Measurements from ENCODE around the gene TBRG4. TPM values are rescaled to one million over a fixed set of nuclear protein-coding genes. Genes with fewer than 3 reads are reported as not detected.
"Not testable (repeated sequence)": the region's sequence is repeated elsewhere in the genome, so short reads cannot be mapped to it uniquely, and the experiment has no call there.

TBRG4 gene
- 82.2 TPM for total RNA-seq
- long read RNA-seq, transcript TBRG4-201 (11 exons, 2,243 nt), result major isoform, 81 of 239 reads
- long read RNA-seq, transcript TBRG4-202 (9 exons, 1,917 nt), result minor isoform, 61 of 239 reads
- long read RNA-seq, transcript TBRG4-203 (9 exons, 2,225 nt), result minor isoform, 23 of 239 reads
- long read RNA-seq, partial matches to known transcripts, result 13 of 239 reads
- long read RNA-seq, other reads (novel, unspliced or antisense), result 60 of 239 reads

DNA sequence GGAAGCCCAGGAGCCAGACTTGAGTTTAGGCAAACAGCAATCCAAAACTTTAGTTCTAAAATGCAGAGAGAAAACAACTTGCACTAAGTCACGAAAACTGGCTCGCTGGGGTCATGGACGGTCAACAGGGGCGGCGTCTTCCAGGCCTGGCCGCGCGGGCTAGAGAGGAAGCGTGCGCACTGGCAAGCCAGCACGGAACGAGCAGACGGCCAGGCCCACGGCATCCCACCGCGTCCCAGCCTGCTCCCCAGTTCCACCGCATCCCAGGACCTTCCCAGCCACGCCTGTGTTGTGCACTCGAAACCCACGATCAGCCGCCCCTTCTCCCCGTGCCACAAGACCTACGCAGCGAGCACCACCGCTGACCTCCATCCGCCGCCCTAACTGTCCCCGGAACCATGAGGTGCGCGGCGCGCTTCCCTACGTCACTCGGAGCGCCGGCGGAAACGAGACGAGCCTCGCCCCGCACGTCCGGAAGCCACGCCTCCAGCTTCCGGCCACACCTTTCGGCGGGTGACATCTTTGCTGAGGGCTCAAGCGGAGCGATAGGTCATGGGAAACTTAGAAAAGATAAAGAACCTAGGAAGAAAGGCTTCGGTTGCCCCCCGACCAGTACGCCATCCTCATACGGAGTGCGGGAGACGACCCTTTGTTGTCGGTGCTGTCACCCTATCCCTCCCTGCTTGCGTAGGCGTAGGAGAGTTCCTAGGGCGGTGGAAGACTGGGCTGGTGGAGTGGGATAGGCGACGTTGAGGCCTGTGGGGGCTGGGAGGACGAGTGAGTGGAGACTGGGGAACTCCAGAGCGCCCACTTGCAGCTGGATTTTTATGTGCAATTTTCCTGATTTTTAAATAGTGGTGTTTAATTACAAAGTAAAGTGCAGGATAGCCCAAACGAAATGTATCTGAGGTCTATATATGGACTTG, at the start of gene TBRG4:
Gene TBRG4, minus strand, starts transcription at position 400 of the 926 bp plus-strand sequence. CDS start 2,460 bp downstream, outside the sequence.
- DNase-seq, result peak; percentile 98
- intact Hi-C loops (cut with DNase I), result no loop called here

DNA sequence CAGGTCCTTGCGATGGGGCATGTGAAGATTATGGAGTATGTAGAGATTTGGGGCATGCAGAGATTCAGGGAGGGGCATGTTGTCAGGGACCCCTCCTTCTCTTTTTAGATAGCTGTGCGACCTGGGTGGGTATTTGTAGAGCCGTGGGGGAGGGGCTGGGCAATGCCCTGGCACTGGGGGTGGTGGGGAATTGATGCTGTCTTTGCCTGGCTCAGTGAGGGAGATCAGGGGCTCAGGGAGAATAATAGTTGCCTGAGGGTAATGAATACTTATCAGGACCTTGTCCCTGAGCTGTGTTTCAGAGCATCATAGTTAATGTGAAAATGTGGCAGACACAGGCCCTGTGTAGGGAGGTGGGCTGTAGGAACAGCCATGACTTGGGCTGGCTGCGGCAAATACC, 49.6 kb upstream of the TBRG4 start:
- DNase-seq (no peak), ATAC-seq (ENCODE audit: poor library complexity) (no peak)
- intact Hi-C loops (cut with DNase I), result no loop called here

More for the DNA sequence above, at the start of gene TBRG4:
- peak; percentile 100 for ATAC-seq (ENCODE audit: poor library complexity)

DNA sequence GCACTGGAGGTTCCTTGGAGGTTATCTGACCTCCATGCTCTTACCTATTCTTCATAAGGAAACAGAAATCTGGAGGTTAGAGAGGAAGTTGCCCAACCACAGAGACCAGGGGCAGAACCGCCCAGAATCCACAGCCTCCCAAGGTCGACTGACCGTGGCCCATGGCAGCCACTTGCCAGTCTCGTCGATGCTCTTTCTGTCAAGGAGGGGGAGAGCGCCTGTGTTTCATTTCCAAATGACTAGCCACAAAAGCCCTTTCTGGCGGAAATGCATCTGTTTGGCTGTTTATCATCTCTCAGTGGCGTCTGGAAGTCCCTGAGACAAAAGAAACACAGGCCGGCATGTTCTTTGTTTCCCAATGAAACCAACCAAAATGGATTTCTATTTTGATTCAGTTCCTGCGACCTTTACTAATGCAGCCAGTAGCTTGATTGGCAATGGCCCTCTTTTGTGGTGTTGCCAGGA, 49.0 kb upstream of the TBRG4 start:
- intact Hi-C loops (cut with DNase I), result no loop called here
- DNase-seq (no peak), ATAC-seq (ENCODE audit: poor library complexity) (no peak)

DNA sequence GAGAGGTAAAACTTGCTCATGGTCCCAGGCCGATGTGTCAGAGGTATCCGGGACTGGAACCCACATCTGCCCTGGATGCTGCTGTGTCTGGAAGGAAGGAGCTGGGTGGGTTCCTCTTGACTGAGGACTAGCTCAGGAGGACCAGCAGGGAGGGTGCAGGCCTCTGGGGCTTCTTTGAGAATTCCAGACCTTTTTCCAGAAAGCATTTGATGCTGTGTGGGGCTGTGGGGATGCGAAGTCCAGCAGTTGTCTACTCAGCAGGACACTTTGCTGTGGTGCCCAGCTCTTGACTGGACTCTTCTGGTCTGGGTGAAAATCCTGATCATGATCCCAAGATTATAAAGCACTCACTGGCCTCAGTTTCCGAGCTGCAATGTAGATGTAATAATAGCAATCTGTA, 47.8 kb upstream of the TBRG4 start:
- ATAC-seq (ENCODE audit: poor library complexity) (no peak), DNase-seq (no peak)
- intact Hi-C loops (cut with DNase I), result no loop called here

DNA sequence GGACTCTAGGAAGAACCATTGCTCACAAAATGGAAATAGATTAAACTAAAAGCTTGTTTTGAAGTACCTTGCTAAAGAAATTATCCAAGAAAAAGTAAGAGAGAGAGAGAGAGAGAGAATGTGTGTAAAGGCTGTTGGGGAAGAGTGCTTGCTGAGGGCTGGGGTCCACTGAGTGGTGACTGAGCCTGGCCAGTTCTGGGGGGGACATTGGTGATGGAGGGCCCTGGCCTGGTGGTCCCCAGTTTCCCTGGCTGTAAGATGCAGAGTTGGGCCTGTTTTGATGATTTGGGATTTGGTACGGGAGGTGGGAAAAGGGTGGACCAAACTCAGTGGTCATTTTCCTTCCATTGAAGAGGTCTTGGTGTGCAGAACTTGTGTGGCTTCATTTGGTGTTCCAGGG, 47.0 kb upstream of the TBRG4 start:
- intact Hi-C loops (cut with DNase I), result no loop called here
- ATAC-seq (ENCODE audit: poor library complexity), result no peak

DNA sequence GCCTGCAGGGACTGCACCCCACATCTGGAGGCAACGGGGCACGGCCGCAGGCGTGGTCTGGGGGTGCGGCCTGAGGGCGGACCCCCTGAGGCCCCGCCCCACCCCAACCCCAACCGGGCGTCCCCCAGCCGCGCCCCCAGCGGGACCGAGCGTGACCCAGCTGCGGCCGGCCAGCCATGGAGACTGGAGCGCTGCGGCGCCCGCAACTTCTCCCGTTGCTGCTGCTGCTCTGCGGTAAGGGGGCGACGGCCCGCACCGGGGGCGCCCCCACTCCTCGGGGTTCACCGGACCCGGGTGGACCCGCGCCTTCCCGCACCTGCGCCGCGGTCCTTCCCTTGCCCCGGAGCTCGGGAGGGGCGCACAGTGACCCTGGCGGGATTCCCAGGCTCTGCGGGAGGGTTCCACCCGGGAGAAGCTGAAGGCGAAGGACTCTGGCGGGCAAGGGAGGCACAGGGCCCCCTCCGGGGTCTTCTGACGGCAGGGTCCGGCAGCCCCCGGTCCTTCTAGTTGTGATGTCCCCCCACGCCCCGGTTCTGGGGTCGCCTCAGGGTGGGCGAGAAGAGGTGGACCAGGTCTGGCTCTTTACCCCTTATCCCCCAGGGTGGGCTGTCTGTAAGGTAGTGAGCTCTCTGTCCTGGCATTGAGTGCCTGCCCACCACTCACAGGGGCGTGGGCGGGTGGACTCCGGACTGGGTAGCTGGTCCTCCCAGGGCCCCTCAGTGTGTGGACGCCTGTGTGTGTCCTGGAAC, 46.3 kb upstream of the TBRG4 start, which contains the start of gene RAMP3:
Gene RAMP3, plus strand, starts transcription at position 139 of the 749 bp plus-strand sequence. Its CDS starts 38 bp downstream, at position 177.
- intact Hi-C loops (cut with DNase I), result no loop called here
- ATAC-seq (ENCODE audit: poor library complexity) (peak; percentile 48), DNase-seq (peak; percentile 52)

More for the DNA sequence above, 47.0 kb upstream of the TBRG4 start:
- no peak for DNase-seq

DNA sequence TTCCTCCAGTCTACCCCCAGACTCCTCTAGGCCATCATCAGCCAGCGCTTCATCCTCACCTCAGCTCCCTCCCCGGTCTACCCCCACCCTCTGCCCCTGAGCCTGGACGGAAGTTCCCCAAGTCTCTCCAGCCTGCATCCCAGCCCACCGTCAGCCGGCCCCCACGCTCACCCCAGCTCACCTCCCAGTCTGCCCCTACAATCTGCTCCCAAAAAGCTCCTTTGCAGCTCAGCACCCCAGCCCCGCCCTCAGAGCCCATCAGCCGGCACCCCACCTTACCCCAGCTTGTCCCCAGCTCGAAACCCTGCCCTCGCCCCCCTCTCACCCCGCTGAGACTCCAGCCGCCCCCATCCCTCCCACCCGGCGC, 45.8 kb upstream of the TBRG4 start:
- ATAC-seq (ENCODE audit: poor library complexity), result no peak
- DNase-seq, result no peak
- intact Hi-C loops (cut with DNase I), result no loop called here

DNA sequence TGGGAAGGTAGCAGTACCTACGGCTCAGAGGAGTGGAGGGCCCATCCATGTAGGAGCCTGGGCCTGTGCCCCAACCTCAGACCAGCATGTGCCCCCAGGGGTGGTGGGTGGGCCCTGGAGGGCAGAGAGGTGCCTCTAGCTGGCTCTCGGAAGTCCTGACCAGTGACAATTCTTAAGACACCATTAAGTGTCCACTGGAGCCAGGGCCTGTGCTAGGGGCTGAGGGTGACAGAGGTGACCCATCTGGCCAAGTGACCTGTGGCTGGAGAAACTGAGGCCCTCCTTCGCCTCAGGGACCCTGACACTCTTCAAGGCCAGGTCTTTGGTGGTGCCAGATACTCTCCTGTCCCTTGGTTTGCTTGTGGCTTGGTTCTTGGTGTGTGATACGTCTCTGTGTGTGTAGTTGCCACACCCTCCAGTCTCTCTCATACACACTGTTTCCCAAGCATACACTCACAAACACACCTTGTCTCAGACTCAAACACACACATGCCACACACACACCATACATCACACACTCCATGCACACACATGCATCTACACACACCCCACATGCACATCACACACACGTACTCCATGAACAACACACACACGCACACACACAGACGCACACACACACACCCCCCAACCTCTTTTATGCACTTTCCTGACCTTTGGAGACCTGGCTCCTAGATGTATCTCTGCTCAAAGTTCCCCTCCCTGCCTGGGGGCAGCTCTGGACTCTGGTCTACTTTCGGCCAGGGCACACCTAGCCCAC, 45.2 kb upstream of the TBRG4 start:
- DNase-seq (no peak), ATAC-seq (ENCODE audit: poor library complexity) (no peak)
- intact Hi-C loops (cut with DNase I), result no loop called here

DNA sequence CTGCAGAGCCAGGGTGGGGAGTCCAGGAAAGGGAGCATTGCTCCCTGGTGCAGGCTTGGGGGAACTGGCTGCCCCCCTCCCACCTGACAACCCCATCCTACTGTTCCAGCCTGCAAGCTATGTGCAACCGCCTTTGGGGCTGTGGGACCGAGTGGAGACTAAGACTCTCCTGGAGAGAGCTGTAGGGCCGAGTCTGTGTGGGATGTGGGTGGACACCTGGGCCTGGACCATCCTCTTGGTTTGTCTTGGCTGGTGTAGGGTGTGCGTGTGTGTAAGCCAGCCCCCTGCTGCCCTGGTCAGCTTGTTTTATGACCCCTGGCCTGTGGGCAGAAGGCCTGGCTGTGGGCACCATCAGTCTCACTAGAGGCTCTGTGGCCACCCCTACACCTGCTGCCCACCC, 44.4 kb upstream of the TBRG4 start:
- intact Hi-C loops (cut with DNase I), result loop anchor here (2.0 kb wide), 1 partner anchor 103 kb away; no protein-coding TSS in a partner anchor
- ATAC-seq (ENCODE audit: poor library complexity) (no peak), DNase-seq (no peak)

DNA sequence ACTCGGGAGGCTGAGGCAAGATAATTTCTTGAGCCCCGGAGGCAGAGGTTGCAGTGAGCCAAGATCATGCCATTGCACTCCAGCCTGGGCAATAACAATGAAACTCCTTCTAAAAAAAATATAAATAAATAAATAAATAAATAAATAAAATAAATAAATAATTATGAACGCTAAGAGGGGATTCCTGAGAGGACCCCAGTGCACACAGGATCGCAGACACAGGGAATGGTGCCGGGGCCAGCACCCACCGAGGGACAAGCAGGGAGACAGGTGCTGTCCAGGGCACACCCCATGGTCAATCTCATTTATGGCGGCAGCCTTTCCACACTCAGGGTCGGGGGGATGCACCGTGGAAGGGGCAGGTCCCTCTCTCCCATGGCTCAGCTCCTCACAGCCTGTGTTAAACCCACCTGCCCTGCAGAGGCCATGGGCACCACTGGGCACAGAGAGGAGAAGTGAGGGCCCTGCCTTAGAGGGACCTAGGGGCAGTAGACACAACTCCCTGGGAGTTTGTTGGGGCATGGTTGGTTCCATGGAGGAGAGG, 43.9 kb upstream of the TBRG4 start:
- no peak for ATAC-seq (ENCODE audit: poor library complexity)
- DNase-seq, result no peak
- intact Hi-C loops (cut with DNase I), result loop anchor here (2.0 kb wide), 1 partner anchor 103 kb away; no protein-coding TSS in a partner anchor

DNA sequence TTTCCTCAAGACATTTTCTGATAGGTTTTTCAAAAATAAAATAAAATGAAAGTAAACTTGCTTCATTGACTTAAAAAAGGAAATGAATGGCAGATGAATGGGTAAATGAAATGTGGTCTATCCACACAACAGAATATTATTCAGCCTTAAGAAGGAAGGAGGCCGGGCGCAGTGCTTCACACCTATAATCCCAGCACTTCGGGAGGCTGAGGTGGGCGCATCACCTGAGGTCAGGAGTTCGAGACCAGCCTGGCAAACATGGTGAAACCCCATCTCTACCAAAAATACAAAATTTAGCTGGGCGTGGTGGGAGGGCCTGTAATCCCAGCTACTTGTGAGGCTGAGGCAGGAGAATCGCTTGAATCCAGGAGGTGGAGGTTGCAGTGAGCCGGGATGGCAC, 42.4 kb upstream of the TBRG4 start:
- intact Hi-C loops (cut with DNase I), result loop anchor here (2.0 to 5.0 kb wide), 2 partner anchors 105 to 703 kb away; no protein-coding TSS in a partner anchor
- not testable (repeated sequence) for DNase-seq; ATAC-seq (ENCODE audit: poor library complexity)

DNA sequence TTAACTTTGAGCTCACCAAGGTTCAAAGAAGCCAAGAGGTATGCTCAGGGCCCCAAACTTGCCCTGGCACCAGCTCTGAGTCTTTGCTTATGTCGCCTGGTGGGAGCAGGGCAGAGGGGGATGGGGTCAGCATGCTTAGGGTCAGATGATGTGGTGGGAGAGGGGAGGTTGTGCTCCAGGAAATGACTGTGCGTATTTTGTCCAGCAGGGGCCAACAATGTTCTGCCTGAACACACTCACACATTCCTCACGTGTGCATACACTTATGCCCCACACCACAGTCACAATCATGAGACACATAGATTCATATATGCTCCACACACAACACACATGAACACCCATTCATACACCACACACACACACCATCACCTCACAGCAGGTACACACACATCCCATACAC, 41.7 kb upstream of the TBRG4 start:
- no peak for DNase-seq
- intact Hi-C loops (cut with DNase I), result loop anchor here (5.0 kb wide), 1 partner anchor 704 kb away; no protein-coding TSS in a partner anchor
- ATAC-seq (ENCODE audit: poor library complexity), result no peak

DNA sequence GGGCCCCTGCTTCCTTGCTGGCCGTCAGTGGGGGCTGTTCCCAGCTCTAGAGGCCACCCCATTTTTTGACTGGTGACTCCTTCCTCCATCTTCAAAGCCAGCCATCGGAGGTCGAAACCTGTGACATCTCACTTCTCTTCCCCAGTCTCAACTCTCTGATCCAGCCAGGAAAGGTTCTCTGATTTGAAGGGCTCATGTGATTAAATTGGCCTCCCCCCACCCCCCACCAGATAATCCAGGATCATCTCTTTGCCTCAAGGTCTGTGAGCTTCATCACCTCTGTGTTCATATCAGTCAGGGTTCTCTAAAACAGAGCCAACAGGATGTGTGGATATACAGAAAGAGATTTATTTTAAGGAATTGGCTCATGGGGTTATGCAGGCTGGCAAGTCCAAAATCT, 40.5 kb upstream of the TBRG4 start:
- intact Hi-C loops (cut with DNase I), result loop anchor here (5.0 kb wide), 1 partner anchor 705 kb away; no protein-coding TSS in a partner anchor
- DNase-seq, result no peak
- ATAC-seq (ENCODE audit: poor library complexity), result no peak

DNA sequence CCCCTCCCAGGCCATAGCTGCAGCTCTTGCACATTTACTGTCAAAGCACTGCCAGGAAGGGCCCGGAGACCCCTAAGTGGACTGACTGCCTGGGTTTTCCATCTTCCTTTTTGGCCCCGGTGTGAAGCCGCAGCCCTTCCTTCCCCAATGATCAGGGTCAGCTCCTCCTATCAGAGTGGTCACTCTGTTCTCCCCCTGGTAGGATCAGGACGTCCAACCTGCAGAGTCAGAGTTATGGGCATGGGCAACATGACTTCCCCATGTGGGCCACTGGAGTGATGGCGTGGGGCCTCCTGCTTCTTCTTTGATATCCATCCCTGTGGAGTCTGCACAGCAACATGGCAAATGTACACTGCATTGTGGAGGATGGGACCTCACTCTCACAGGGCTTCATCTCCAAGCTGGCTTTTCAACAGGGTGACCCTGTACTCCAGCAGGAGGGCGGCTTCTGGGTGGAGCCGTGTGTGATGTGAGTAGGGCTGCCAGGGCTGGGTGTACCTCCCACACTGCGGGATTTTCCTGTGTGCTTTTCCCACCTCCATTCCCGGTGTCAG, 39.7 kb upstream of the TBRG4 start:
- DNase-seq (no peak), ATAC-seq (ENCODE audit: poor library complexity) (no peak)
- intact Hi-C loops (cut with DNase I), result loop anchor here (5.0 kb wide), 1 partner anchor 706 kb away; no protein-coding TSS in a partner anchor

DNA sequence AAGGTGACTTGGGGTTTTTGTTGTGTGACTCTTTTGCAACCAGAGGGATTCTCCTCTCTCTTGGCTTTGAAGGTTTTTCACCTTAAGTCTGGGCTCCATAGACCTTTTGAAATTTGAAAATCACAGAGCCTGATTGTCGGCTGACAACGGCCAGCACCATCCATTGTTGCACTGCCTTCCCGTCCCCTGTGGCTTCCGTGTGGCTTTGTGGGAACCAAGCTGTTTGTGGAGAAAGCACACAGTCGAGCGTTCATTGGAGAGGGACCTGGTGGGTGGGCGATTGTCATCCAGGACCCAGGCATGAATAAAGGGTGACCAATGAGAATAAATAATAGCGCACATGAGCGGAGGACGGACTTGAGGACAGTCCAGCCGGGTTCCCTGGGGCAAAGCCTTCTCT, 38.7 kb upstream of the TBRG4 start:
- DNase-seq (no peak), ATAC-seq (ENCODE audit: poor library complexity) (no peak)
- intact Hi-C loops (cut with DNase I), result loop anchor here (5.0 kb wide), 1 partner anchor 707 kb away; no protein-coding TSS in a partner anchor

DNA sequence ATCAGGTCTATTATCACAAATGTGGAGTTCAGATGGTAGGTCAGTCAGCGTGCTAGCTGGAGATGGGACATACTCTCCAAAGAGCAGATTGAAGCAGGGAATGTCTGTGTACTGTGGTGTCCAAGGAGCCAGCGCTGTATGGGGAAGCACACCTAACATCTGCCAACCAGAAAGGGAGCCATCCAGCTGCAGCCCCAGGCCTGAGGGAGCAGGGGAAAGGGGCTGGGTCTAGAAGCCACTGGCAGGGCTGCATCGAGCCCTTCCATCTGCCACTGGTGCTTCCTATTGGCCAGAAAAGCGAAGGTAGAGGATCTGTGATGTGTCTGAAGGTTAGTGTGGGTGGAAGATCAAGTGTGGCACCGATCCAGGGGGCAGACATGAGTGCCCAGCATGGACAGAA, 38.1 kb upstream of the TBRG4 start:
- DNase-seq (no peak), ATAC-seq (ENCODE audit: poor library complexity) (no peak)
- intact Hi-C loops (cut with DNase I), result loop anchor here (5.0 kb wide), 1 partner anchor 708 kb away; no protein-coding TSS in a partner anchor

DNA sequence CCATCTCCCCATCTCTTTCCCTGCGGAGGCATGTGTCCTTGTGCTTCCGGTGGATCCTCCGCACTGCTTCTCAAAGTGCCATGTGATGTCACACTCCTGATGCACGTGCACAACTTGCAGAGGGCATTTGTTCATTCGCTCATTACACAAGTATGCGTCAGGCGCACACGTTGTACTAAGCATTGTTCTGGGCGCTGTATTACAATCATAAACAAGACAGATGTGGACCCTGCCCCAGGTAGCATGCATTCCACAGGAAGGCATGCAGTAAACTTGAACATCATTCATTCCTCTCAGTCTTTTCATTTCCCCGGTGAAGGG, 37.1 kb upstream of the TBRG4 start:
- intact Hi-C loops (cut with DNase I), result no loop called here
- no peak for DNase-seq
- no peak for ATAC-seq (ENCODE audit: poor library complexity)

Data from Right ventricle myocardium superior (tissue), 1 donor.